IPS-NIHi11 (cell line): ENCODE measurements around the gene WRNIP1.
"Not testable (repeated sequence)": the region's sequence is repeated elsewhere in the genome, so short reads cannot be mapped to it uniquely, and the experiment has no call there.

Experiments
- DNase-seq: peaks from one replicate; pipeline ENCODE4 v3.0.0; 2012; ENCODE audit warnings: mixed read lengths, low spot score

The WRNIP1 gene

GRCh38 chr6:2741756-2742155 lies 23.4 kb upstream of the WRNIP1 start:
- DNase-seq: no peak

DNA sequence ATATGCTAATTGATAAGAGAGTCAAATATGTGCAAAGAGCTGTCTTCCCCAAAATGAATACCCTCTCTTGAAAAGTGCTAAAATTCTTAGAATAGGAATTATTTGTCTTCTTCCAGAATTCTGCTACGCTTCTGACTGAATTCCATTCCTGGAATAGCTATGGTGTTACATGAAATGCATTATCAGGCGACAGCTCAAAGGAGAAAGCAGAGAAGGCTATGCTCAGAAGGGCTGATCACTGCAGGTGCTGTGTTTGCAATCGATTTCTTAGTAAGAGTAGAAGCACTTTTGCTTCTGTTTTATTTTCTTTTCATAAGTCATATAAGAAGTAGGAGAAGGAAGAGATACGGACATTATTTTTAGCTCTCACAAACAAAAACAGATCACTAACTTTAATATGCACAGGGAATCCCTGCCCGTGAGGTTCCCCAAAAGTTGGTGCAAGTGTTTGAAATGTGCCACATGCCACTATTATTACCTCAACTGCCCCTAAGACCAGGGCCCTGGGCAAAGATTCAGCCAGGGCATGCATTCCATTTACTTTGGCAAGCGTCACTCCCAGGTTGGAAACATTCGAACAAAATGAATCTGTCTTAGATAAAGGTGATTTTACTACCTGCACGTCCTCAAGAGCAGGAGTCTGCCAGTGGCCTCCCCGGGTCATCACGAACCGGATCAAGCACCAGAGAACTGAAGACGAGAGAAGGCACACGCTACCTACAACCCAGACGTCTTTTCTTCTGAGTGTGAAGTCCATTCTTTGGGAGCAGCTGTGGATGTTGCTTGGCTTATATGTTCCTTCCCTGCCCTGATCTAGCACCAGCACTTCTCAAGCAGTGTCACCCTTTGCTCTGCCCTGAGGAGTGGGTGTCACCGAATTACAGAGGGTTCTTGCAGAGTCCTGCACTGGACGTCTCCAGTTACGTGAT lies 21.6 kb upstream of the WRNIP1 start:
- DNase-seq: no peak

GRCh38 chr6:2744209-2744771 lies 20.9 kb upstream of the WRNIP1 start:
- DNase-seq: no peak

GRCh38 chr6:2744778-2745177 lies 20.4 kb upstream of the WRNIP1 start:
- DNase-seq: no peak

- no peak for DNase-seq
Measured at GRCh38 chr6:2745246-2745645, 19.9 kb upstream of the WRNIP1 start.

DNA sequence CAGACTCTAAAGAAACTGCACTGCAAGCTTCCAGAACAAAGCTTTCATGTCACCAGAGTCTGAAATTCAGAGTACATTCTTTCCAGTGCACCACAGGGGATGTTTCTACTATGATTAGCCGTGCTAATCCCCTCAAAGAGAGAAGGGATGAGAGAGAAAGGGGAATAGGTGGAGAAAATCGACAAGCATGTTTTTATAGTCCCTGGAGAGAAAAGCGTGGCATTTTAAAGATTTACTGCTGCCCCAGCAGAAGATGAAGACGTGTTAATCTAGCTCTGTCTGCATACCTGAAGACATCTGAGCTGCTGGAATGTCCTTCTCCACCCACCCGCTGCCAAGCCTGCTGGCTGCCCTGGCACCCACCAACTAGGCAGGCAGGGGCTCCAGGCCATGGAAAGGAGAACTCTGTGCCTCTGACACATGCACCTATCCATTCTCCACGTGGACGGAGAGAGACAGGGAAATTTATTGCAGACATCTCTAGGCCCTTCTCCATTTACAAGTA lies 18.6 kb upstream of the WRNIP1 start:
- peak; percentile 39 for DNase-seq

DNA sequence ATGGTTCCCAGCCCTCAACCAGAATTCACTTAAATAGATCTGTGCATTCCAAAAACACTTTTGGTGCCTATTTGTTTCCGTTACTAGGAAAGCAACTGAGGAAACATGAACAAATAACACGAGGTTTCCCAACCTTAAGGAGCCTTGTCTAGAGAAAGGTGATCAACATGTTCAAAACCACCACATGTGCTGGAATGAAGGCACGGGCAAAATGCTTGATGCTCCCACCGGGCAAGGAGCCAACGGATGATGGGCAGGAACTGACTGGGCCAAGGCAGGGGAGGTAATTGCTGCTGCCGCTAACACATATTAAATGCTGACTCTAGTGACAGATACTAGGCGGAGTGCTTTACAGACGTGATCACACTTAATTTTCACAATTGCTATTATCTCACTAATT lies 17.0 kb upstream of the WRNIP1 start:
- no peak for DNase-seq

GRCh38 chr6:2749969-2750600 lies 15.1 kb upstream of the WRNIP1 start:
- peak; percentile 72 for DNase-seq

DNA sequence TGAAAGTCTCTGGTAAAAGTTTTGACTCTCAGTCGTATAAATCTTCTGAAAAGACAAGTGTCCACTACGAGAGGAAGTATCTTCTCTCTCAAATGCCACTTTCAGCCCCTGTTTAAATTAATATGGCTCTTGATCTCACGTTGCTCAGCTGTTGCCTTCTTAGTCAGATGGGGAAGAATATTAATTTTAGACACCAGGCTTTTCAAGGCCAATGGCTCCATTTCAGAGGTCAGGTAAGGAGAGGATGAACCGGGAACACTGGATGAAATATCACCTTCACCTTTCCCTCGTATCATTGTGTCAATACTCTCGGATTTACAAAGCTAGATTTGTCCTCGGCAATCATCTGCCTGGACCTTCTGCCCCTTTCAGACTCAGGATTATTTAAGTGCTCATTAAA lies 14.4 kb upstream of the WRNIP1 start, which contains the start of gene MYLK4:
MYLK4 (minus strand) TSS at position 91 of the 400 bp plus-strand sequence. CDS start 1,628 bp downstream, outside the sequence.
- no peak for DNase-seq

- DNase-seq: no peak
Measured at GRCh38 chr6:2751871-2752270, 13.3 kb upstream of the WRNIP1 start.

GRCh38 chr6:2752477-2753109 lies 12.6 kb upstream of the WRNIP1 start:
- no peak for DNase-seq

- no peak for DNase-seq
Measured at GRCh38 chr6:2753110-2753489, 12.1 kb upstream of the WRNIP1 start.

DNA sequence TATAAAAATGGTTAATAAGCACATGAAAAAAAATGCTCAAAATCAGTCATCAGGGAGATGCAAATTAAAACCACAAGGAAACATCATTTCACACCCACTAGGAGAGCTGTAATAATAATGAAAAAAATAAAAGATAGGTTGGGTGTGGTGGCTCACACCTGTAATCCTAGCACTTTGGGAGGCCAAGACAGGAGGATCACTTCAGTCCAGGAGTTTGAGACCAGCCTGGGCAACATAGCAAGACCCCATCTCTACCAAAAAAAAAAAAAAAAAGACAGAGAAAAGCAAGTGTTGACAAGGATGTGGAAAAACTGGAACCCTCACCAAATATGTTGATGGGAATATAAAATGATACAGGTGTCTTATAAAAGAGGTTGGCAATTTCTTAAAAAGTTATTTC lies 11.4 kb upstream of the WRNIP1 start:
- no peak for DNase-seq

- DNase-seq: no peak
Measured at GRCh38 chr6:2754393-2754792, 10.8 kb upstream of the WRNIP1 start.

DNA sequence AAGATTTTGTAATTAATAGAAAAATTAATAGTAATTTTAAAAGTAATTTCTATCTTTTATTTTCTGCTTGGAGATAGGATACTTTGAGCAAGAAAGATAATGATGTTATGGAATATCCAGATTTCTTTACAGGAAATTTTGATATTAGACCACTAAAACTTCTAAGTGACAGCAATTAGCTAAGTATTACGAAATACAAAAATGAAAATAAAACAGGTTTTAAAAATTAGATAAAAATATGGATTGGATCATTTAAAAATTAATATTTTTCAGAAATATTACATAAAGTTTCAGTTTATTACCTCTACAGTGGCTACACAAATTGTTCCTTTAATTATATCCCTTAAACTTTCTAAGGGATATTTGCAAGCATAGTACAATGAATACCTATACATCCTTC lies 10.3 kb upstream of the WRNIP1 start:
- no peak for DNase-seq

DNA sequence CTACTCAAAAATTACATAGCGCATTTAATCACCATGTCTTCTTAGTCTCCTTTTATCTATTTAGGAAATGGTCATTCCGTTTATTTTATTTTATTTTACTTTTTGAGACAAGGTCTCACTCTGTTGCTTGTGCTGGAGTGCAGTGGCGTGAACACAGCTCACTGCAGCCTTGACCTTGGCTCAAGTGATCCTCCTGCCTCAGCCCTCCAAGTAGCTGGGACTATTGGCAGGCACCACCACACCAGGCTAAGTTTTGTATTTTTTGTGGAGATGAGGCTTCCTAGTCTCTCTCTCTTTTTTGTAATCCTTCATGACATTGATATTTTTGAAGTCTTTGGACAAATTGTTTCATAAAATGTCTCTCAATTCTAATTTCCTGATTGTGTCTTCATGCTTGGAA lies 9.7 kb upstream of the WRNIP1 start:
- DNase-seq: no peak

GRCh38 chr6:2756241-2756640 lies 9.0 kb upstream of the WRNIP1 start:
- no peak for DNase-seq

- DNase-seq: no peak
Measured at GRCh38 chr6:2756687-2757224, 8.4 kb upstream of the WRNIP1 start.

GRCh38 chr6:2758980-2759379 lies 6.2 kb upstream of the WRNIP1 start:
- DNase-seq: no peak

- no peak for DNase-seq
Measured at GRCh38 chr6:2760882-2761842, 4.0 kb upstream of the WRNIP1 start.

GRCh38 chr6:2762868-2763267 lies 2.3 kb upstream of the WRNIP1 start:
- DNase-seq: not testable (repeated sequence)
